Progenitor cell of endocrine pancreas (in vitro differentiated cells): Measurements from ENCODE around the gene SLC4A9. TPM values are rescaled to one million over a fixed set of nuclear protein-coding genes. Genes with fewer than 3 reads are reported as not detected.
A peak's percentile ranks its signal among the peaks of the same experiment; 100 is the strongest.
"Not testable (repeated sequence)": the region's sequence is repeated elsewhere in the genome, so short reads cannot be mapped to it uniquely, and the experiment has no call there.

Experiments
- DNase-seq: peaks from one replicate; pipeline ENCODE4 v3.0.0; 2021; ENCODE audit warnings: low spot score; ENCODE audit not compliant: unreplicated experiment
- H3K27ac Mint-ChIP-seq: 2 replicates; pipeline ENCODE4 v1.8.0; 2021; ENCODE audit warnings: mild to moderate bottlenecking, moderate library complexity, mixed read lengths
- H3K27me3 Mint-ChIP-seq: 2 replicates; pipeline ENCODE4 v1.8.0; 2021; ENCODE audit warnings: mixed read lengths
- H3K36me3 Mint-ChIP-seq: 2 replicates; pipeline ENCODE4 v1.8.0; 2022; ENCODE audit warnings: mixed read lengths; ENCODE audit not compliant: insufficient read depth
- H3K4me1 Mint-ChIP-seq: 2 replicates; pipeline ENCODE4 v1.8.0; 2021; ENCODE audit warnings: low read depth, mixed read lengths
- H3K4me3 Mint-ChIP-seq: 2 replicates; pipeline ENCODE4 v1.8.0; 2021; ENCODE audit warnings: low read depth, mild to moderate bottlenecking, moderate library complexity, mixed read lengths
- H3K9me3 Mint-ChIP-seq: 2 replicates; pipeline ENCODE4 v1.8.0; 2021; ENCODE audit warnings: low read depth, mixed read lengths
- CTCF ChIP-seq: fragments of 200-600 bp; sonication (generic); IDR thresholded peaks from one replicate; pipeline ENCODE4 v1.5.0; 2021; ENCODE audit warnings: antibody characterized with exemption, mild to moderate bottlenecking; ENCODE audit not compliant: unreplicated experiment
- total RNA-seq: library from RNA; stranded (reverse); gene quantifications from 2 replicates; pipeline ENCODE4 v1.2.1, GENCODE V29; 2021

The SLC4A9 gene
- total RNA-seq, 1 donor from 2014 or later, result 0.31 TPM

- Mint-ChIP-seq H3K27me3 (no peaks in the 10 kb centered on the region), H3K9me3 (peaks cover 5% of the 10 kb centered on the region), H3K27ac (peak overlapping the region; percentile 43), H3K36me3 (peaks cover 7% of the 10 kb centered on the region), H3K4me1 (peaks cover 16% of the 10 kb centered on the region), H3K4me3 (no peak overlapping the region)
- TF ChIP-seq CTCF, result no peak
- no peak for DNase-seq
Observed at GRCh38 chr5:140420665-140421361, 60.8 kb downstream of the SLC4A9 start.

- H3K4me1 Mint-ChIP-seq, result peaks cover 16% of the 10 kb centered on the region
- not testable (repeated sequence) for H3K27me3 Mint-ChIP-seq, H3K9me3 Mint-ChIP-seq, H3K36me3 Mint-ChIP-seq, H3K27ac Mint-ChIP-seq, H3K4me3 Mint-ChIP-seq, DNase-seq
Observed at GRCh38 chr5:140421375-140421774, 61.4 kb downstream of the SLC4A9 start.

DNA sequence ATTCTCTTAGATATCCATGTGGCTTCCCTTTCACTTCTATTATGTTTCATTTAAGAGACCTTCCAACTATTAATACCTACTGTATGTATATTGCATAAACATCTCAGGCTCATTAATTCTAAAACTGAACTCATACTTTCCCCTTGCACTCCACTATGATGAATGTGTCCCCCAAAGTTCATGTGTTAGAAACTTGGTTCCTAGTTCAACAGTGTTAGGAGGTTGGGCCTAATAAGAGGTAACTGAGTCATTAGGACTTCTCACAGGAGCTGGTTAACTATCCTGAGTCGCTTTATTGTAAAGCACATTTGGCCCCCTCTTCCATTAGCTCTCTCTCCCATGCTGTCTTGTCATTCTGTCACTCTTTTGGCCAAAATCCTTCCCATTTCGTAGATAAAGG lies 63.6 kb downstream of the SLC4A9 start:
- Mint-ChIP-seq H3K9me3 (peaks cover 3% of the 10 kb centered on the region), H3K36me3 (peaks cover 10% of the 10 kb centered on the region), H3K27me3 (no peaks in the 10 kb centered on the region), H3K4me1 (peaks cover 16% of the 10 kb centered on the region), H3K4me3 (no peak overlapping the region), H3K27ac (peak overlapping the region; percentile 63)
- DNase-seq, result no peak
- no peak for TF ChIP-seq CTCF

DNA sequence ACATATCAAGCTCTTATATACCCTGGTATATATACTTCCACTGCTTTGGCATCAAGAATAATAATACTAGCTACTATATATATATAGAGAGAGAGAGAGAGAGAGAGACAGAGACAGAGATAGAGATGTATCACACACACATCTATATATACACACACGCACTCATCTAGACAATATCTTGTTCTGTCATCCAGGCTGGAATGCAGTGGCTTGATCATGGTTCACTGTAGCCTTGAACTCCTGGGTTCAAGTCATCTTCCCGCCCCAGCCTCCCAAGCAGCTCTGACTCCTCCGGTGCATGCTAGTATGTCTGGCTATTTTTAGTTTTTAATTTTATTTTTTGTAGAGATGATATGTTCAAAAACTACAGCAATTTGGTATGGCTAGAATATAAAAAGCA lies 64.1 kb downstream of the SLC4A9 start:
- Mint-ChIP-seq H3K4me3 (no peak overlapping the region), H3K27me3 (no peaks in the 10 kb centered on the region), H3K9me3 (peaks cover 3% of the 10 kb centered on the region), H3K4me1 (peaks cover 16% of the 10 kb centered on the region), H3K36me3 (peaks cover 10% of the 10 kb centered on the region), H3K27ac (peak overlapping the region; percentile 63)
- no peak for DNase-seq
- TF ChIP-seq CTCF, result no peak

Other genes starting within 250 kb of the SLC4A9 start
- gene PURA, start 246.1 kb upstream of the SLC4A9 start, total RNA-seq, result 7.0 and 7.7 TPM in 2 replicates
- gene IGIP, start 234.3 kb upstream of the SLC4A9 start, total RNA-seq, result 2.0 and 2.1 TPM in 2 replicates
- 28.1 and 30.9 TPM in 2 replicates for gene CYSTM1, start 185.0 kb upstream of the SLC4A9 start, total RNA-seq
- 63.4 and 65.1 TPM in 2 replicates for gene PFDN1, start 57.1 kb upstream of the SLC4A9 start, total RNA-seq
- 0.84 and 1.3 TPM in 2 replicates for gene HBEGF, start 13.6 kb upstream of the SLC4A9 start, total RNA-seq
- gene ANKHD1, start 41.6 kb downstream of the SLC4A9 start, total RNA-seq, result 115 and 117 TPM in 2 replicates
- 6.1 and 6.7 TPM in 2 replicates for gene EIF4EBP3, start 187.5 kb downstream of the SLC4A9 start, total RNA-seq
- gene SRA1, start 197.3 kb downstream of the SLC4A9 start, total RNA-seq, result 31.8 and 34.6 TPM in 2 replicates
- 47.8 and 53.6 TPM in 2 replicates for gene APBB3, start 204.4 kb downstream of the SLC4A9 start, total RNA-seq
- gene SLC35A4, start 204.6 kb downstream of the SLC4A9 start, total RNA-seq, result 67.3 and 69.2 TPM in 2 replicates